GM19035 (cell line): ENCODE measurements around the gene PLOD1.
A peak's percentile ranks its signal among the peaks of the same experiment; 100 is the strongest.
"Not testable (repeated sequence)": the region's sequence is repeated elsewhere in the genome, so short reads cannot be mapped to it uniquely, and the experiment has no call there.

ENCODE experiments used
- ATAC-seq: cut with Tn5 transposase; IDR thresholded peaks from one replicate; pipeline ENCODE4 v1.9.1; 2021; ENCODE audit not compliant: unreplicated experiment

The PLOD1 gene

GRCh38 chr1:11912482-11913216 lies 21.9 kb upstream of the PLOD1 start:
- not testable (repeated sequence) for ATAC-seq

- ATAC-seq = no peak
Observed at GRCh38 chr1:11913291-11913690, 21.2 kb upstream of the PLOD1 start.

GRCh38 chr1:11914024-11914423 lies 20.5 kb upstream of the PLOD1 start:
- ATAC-seq = no peak

GRCh38 chr1:11918799-11919519 lies 15.6 kb upstream of the PLOD1 start:
- ATAC-seq = no peak

- ATAC-seq = no peak
Observed at GRCh38 chr1:11919621-11920020, 14.9 kb upstream of the PLOD1 start.

- ATAC-seq = no peak
Observed at GRCh38 chr1:11920239-11920903, 14.1 kb upstream of the PLOD1 start.

- ATAC-seq = no peak
Observed at GRCh38 chr1:11921022-11921421, 13.5 kb upstream of the PLOD1 start.

GRCh38 chr1:11923069-11923826 lies 11.3 kb upstream of the PLOD1 start:
- no peak for ATAC-seq

- ATAC-seq = no peak
Observed at GRCh38 chr1:11923827-11924113, 10.7 kb upstream of the PLOD1 start.

GRCh38 chr1:11924334-11925195 lies 10.0 kb upstream of the PLOD1 start:
- no peak for ATAC-seq

GRCh38 chr1:11925196-11925937 lies 9.2 kb upstream of the PLOD1 start:
- ATAC-seq = peak; percentile 25

- ATAC-seq = peak; percentile 26
Observed at GRCh38 chr1:11925938-11926292, 8.6 kb upstream of the PLOD1 start.

GRCh38 chr1:11927866-11928592 lies 6.5 kb upstream of the PLOD1 start:
- ATAC-seq = no peak

GRCh38 chr1:11929849-11930248 lies 4.7 kb upstream of the PLOD1 start:
- ATAC-seq = no peak

- no peak for ATAC-seq
Observed at GRCh38 chr1:11930571-11931445, 3.7 kb upstream of the PLOD1 start.

GRCh38 chr1:11931845-11932244 lies 2.7 kb upstream of the PLOD1 start:
- no peak for ATAC-seq

GRCh38 chr1:11935057-11935412 lies 518 bp downstream of the PLOD1 start:
- ATAC-seq = peak; percentile 13

- not testable (repeated sequence) for ATAC-seq
Observed at GRCh38 chr1:11935733-11936132, 1.2 kb downstream of the PLOD1 start.
